HG03558 (cell line): Measurements from ENCODE around the gene SPATS2.

Experiments
- ATAC-seq: cut with Tn5 transposase; IDR thresholded peaks from one replicate; pipeline ENCODE4 v1.9.1; 2021; ENCODE audit warnings: moderate number of reproducible peaks; ENCODE audit not compliant: unreplicated experiment; ENCODE audit errors: extremely low read depth

SPATS2 gene

DNA sequence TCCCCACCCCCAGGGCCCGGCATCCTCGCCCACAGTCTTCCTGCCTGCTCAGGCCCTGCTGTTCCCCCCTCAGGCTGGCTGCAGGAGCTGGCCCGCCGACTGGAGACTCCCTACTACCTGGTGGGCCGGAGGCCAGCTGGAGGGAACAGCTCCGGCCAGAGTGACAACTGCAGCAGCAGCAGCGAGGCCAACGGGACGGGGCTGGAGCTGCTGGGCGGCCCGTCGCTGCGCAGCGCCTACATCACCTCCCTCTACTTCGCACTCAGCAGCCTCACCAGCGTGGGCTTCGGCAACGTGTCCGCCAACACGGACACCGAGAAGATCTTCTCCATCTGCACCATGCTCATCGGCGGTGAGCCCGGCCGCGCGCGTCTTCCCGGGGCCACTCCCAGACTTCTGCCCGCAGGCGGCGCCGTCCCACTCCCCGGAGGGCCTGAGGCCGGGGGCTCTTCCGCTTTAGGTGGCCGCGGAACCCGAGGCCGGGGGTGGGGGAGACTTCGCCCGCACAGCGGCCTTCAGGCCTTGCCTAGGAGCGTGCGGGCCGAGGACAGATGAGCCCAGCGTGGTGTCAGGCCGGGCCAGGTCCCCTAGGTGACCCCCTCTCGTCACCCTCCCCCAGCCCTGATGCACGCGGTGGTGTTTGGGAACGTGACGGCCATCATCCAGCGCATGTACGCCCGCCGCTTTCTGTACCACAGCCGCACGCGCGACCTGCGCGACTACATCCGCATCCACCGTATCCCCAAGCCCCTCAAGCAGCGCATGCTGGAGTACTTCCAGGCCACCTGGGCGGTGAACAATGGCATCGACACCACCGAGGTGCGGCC lies 181.8 kb downstream of the SPATS2 start:
- ATAC-seq, result no peak

DNA sequence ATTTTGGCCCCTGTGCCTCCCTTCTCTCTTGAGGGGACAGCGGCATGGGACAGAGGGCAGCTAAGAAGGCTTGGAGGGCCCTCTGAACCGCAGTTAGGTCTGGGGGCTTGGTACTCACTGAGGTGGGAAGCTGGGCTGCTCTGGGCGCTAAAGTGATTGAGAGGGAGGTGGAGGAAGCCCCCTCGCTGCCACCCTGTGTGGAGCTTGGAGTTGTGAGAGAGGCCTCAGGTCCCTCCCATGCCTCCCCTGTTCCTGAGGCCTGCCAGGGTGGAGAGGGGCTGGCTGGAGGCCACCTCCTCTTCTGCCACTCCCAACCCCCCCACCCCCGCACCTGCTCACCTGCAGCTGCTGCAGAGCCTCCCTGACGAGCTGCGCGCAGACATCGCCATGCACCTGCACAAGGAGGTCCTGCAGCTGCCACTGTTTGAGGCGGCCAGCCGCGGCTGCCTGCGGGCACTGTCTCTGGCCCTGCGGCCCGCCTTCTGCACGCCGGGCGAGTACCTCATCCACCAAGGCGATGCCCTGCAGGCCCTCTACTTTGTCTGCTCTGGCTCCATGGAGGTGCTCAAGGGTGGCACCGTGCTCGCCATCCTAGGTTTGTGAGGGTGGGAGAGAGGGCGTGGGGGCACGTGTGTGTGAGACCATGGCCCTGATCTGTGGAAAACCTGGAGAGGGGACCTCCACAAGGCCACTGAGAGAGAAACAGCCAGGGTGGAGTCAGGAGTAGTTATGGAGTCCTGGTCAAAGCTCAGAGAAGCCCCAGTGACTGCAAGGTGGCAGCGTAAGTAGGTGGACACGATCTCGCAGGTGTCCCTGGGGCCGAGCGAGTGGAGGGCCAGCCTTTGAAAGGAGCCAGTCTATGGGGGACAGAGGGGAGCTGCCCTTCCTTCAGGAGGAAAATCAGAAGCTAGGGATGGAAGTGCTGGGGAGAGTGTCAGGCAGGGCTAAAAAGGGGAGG lies 182.8 kb downstream of the SPATS2 start:
- ATAC-seq, result no peak

DNA sequence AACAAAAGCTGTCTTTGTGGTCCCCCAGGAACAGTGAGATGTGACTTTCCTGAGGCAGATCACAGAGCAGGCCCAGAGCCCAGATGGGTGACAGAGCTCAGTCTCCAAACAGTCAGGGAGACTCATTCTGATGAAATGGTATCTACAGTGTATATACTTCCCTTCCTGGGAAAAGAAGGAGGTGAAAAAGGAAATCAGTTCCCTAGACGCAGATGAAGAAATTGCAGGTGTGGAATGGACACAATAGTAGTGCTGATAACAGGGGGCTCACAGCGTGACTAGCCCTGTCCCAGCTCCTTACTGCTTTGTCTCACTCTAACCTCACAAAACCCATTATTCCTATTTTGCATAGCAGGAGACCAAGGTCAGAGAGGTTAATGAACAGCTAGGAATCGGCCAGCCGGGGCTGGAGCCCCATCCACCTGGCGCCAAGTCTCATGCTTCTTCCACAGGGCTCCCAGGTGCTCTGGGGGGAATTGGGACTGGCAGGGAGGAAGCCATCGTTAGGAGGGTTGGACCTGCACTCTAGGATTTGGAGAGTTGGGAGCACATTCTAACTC lies 183.5 kb downstream of the SPATS2 start:
- ATAC-seq, result no peak

DNA sequence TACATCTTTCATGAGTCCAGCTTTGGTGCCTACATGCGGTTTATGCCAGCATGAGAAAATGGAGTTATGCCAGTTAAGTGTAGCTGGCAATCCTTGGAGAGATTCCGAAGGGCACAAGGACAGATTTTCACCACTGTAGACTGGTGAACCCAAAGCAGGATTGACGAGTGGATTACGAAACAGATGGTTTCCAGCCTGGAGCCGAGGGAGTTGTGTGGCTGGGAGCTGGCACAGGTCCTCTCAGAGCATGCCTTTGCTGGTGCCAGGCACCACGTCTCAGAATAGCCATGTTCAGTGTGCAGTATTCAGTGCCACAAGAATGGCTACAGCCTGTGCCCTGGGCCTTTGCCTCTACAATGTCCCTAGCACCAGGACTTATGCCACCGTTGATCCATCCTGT lies 184.8 kb downstream of the SPATS2 start:
- ATAC-seq, result no peak

DNA sequence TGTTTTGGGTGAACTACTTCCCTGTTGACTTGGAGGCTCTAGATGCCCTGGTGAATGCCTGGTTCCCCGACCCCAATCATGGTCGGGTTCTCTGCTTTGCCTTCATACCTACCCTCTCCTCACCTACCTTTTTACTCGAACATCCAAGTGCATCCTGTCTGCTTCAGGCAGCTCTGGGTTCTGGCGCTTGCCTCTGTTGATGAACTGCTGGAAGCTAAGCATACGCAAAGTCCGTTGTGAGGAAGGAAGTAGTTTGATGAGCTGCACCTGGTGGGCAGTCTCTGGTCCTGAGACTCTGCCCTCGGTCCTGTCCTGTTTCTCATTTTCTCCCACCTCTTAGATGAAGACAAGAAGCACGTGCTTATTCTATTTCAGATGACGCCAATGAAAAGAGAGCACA lies 185.2 kb downstream of the SPATS2 start:
- no peak for ATAC-seq

DNA sequence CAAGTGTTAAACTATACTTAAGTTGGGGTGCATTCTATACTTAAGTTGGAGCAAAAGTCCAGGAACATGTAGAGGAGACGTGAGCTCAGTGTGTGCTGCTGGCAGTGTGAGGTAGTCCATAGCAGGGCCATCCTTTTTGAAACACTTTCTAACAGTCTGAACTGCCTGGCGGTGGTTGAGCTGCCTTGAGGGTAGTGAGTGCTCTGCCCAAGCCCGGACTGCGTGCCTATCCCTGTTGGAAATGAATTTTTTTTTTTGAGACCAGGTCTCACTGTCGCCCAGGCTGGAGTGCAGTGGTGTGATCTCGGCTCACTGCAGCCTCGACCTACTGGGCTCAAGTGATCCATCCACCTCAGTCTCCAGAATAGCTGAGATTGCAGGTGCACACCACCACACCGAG lies 185.6 kb downstream of the SPATS2 start:
- ATAC-seq, result no peak

DNA sequence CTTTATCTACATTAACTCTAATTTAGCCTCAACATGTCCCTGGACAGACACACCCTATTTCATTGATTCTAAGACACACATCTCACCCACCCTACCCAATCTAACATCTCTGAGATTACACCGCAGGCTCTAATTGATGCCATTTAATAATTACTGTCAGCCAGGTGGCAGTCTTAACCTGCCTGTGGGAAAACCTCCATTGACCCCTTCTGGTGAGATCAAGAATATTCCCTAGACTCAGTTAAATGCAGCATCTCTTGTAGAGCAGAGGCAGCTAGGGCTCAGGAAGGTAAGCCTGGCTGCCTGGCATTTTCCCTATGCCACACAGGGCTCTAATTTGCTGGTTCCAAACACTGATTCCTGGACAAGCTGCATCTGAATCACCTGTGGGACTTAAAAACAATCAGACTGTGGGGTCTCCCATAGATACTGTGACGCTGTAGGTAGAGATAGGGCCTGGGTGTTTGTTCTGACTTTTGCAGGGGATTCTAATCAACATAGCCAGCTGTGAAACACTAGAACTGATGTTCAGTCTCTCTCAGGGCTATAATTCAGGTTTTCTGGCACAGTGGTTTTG lies 186.3 kb downstream of the SPATS2 start:
- no peak for ATAC-seq

DNA sequence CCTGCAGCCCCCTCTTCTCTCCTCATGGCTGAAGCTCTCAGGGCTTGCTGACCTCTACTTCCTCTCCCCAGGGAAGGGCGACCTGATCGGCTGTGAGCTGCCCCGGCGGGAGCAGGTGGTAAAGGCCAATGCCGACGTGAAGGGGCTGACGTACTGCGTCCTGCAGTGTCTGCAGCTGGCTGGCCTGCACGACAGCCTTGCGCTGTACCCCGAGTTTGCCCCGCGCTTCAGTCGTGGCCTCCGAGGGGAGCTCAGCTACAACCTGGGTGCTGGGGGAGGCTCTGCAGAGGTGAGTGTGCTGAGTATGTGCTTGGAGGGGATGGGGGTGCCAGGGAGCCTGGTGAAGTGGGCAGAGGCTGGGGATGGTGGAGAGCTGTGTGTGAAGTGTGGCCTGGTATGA lies 187.0 kb downstream of the SPATS2 start:
- ATAC-seq, result no peak

DNA sequence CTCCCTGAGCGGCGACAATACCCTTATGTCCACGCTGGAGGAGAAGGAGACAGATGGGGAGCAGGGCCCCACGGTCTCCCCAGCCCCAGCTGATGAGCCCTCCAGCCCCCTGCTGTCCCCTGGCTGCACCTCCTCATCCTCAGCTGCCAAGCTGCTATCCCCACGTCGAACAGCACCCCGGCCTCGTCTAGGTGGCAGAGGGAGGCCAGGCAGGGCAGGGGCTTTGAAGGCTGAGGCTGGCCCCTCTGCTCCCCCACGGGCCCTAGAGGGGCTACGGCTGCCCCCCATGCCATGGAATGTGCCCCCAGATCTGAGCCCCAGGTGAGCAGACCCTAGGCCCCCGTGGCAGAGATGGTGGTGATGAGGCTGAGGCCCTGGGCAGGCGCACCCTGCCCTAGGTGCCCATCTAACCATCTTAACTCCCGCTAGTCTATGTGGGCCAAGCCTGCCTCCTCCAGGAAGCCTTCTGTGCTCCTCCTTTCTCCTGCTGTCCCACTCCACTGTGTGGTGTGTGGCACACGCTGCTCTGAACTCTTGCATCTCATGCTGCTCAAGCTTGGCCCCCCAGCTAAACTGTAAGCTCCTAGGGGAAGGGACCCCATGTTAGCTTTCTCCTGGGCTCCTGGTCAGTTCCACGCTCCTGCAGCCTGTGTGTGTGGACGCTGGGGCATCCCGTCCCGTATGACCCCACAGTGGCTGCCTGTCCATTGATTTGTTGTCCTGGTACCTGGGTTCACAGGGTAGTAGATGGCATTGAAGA lies 188.5 kb downstream of the SPATS2 start:
- ATAC-seq, result no peak

DNA sequence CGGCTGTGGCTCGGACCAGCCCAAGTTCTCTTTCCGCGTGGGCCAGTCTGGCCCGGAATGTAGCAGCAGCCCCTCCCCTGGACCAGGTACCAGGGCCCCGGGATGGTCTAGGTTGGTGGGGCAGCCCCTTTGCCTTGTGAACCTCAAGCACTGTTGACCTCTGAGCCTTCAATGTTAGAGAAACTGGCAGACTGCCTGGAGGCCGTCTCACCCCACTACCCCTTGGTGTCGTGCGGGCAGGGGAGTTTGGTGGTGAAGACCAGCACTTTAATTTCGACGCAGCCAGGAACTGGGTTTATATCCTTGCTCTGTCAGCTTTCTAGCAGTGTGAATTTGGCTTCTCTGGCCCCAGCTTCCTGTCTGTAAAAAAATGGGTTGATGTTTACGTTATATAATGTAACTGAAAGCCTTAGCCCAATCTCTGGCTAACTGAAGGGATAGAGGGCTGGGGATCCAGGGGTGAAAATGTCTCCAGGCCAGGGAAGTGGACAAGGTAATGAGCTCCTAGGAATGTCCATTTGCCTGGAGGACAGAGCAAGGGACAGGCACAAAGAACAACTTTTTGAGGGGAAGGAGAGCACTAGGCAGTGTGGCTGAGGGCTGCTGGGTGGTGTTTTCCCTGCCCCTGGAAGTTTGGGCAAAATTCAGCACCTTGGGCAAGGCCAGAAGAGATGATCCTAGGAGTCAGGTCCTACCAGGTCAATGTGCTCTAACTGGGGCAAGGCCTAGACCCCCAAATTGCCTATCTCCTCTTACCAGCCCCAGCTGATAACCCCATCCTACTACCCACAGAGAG lies 189.3 kb downstream of the SPATS2 start:
- ATAC-seq, result no peak

DNA sequence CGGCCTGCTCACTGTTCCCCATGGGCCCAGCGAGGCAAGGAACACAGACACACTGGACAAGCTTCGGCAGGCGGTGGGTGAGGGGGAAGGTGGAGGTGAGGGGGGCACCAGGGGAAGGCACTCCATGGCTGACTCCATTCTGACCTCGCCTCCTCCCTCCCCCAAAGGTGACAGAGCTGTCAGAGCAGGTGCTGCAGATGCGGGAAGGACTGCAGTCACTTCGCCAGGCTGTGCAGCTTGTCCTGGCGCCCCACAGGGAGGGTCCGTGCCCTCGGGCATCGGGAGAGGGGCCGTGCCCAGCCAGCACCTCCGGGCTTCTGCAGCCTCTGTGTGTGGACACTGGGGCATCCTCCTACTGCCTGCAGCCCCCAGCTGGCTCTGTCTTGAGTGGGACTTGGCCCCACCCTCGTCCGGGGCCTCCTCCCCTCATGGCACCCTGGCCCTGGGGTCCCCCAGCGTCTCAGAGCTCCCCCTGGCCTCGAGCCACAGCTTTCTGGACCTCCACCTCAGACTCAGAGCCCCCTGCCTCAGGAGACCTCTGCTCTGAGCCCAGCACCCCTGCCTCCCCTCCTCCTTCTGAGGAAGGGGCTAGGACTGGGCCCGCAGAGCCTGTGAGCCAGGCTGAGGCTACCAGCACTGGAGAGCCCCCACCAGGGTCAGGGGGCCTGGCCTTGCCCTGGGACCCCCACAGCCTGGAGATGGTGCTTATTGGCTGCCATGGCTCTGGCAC lies 190.1 kb downstream of the SPATS2 start:
- no peak for ATAC-seq

DNA sequence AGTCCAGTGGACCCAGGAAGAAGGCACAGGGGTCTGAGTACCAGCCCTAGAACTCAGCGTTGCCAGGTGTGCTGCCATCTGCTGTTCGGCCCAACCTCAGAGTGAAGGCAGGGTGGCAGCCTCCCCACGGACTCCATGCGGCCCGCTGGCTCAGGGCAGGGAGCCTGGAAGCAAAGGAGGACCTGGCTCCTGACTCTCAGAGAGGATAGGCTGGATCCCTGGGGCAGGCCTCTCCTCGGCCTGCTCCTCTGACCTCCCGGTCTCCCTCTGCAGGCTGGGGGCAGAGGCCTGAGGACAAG lies 190.6 kb downstream of the SPATS2 start:
- ATAC-seq, result no peak

DNA sequence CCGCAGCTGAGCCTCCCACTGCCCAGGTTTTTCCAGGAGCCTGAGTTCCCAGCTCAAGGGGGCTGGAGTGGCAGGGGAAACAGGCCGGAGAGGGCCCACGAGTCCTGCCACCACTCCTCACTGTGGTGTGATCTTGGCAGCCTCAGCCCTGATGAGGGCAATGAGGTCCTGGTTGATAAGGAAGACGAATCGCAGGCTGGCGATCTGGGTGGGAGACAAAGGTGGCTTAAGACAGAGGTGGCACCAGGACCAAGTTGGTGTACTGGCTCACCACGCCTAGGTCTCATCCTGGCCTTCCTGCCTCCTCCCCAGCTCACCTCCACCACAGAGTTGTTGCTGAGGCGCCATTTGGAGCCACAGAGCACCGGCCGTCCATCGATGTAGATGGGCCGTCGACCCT lies 191.3 kb downstream of the SPATS2 start:
- no peak for ATAC-seq

DNA sequence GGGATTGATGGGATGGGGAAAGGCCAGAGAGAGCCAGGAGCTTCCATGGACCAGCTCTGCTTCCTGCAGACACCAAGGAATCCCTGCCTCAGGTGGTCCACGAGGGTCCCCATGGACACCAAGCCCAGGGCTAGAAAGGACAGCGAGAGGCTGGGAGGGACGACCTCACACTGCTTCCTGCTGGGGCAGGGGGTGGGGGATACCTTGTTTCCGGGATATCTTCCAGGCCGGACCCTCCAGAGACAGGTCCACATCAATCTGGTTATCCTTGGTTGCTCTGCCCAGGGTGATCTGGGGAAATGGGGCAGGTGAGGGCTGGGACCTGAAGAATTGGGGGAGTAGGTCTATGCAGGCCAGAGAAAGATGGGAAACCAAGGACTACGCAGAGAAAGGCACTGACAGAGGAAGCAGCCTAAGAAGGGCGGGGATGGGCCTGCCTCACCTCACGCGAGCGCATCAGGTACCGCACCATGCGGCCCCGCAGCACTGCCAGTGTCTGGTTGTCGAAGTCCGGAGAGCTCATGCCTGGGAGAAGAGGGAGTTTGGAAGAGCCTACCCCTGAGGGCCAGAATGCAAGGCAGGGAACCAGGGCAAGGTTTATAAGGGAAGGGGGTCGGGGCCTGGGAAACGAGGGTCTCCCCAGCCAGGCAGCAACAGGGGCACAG lies 191.9 kb downstream of the SPATS2 start:
- no peak for ATAC-seq

DNA sequence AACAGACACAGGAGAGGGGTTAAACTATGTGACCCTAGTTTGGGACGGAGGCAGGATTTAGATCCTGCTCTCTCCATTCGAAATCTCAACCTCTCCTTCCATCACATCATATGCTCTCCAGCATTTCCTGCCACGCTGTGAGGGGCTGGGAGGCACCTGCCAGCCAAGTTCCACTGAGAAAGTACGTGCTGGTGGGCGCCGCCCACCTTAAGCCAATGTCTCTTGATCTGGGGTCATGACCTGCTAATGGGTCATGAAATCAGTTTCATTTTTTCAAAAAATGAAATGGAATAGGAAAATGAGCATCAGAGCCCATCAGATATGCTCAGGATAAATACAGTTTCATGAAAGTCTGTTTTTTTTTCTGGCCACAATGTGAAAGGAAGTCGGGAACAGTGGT lies 193.4 kb downstream of the SPATS2 start:
- ATAC-seq, result no peak

DNA sequence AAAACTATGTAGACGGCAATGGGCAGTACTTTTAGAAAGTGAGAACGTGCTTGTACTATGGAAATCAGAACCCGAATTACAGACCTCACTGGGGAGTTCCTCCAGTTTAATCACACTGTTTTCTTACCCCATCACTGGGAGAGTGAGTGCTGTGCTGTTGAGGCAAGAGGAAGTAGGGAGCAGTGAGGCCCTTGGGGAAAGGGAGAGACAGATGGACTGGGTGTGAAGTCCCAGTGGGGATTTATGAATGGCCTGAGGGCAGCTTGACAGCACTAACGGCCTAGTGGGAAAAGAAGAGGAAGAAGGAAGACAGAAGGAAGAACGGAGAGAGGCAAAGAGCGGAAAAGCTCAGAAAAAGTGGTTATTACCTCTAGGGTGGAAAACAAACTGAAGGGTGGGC lies 195.0 kb downstream of the SPATS2 start:
- ATAC-seq, result no peak

DNA sequence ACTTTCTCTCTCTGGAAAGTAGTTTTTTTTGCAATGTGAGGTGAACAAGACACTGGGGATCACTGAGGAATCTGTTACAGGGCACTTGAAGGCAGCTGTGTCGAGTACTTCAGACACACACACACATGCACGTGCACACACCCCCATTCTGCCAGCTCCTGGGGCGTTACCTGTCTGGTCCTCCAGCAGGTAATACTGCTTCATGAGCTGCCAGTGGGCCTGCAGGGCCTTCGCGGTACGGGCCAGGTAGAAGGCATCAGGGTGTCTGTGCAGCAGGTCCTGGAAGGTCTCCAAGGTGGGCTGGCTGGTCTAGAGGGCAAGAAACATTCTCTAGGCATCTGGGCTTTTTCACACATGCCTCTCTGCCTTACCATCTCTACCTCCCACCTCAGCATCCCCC lies 195.6 kb downstream of the SPATS2 start:
- no peak for ATAC-seq

DNA sequence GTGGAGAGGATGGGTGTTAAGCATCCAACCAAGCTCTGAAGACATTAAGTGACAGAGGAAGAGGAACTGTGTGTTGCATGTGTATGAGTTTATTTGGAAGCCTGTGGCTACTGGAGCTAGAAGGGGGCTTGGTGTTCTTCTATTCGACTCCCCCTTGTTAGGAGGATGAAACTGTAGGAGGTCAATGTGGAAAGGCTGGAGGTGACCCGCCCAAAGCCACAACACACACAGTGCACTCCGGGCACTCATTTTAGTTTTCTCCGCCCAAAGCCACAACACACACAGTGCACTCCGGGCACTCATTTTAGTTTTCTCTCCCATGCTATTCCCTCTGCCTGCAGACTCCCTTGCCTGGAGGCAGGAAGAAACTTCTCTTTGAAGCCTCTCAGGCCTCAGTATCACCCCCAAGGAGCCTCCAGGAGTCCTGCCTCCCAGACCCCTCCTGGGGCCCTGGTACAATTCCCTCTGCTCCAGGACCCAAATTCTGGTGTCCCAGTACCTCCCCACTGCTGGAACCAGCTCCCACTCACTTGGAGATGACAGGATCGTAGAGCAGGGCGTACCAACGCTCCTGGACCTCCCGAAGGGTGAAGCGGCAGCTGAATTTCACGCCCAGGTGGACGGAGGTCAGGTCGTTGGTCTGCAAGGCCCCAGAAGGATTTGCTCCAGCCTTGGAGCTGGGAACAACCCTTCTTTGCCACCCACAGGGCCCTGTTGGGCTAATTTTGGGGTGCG lies 196.9 kb downstream of the SPATS2 start:
- no peak for ATAC-seq
